ENCODE measurements around the gene PPP2R5E.

- TF ChIP-seq, protein P1, sequence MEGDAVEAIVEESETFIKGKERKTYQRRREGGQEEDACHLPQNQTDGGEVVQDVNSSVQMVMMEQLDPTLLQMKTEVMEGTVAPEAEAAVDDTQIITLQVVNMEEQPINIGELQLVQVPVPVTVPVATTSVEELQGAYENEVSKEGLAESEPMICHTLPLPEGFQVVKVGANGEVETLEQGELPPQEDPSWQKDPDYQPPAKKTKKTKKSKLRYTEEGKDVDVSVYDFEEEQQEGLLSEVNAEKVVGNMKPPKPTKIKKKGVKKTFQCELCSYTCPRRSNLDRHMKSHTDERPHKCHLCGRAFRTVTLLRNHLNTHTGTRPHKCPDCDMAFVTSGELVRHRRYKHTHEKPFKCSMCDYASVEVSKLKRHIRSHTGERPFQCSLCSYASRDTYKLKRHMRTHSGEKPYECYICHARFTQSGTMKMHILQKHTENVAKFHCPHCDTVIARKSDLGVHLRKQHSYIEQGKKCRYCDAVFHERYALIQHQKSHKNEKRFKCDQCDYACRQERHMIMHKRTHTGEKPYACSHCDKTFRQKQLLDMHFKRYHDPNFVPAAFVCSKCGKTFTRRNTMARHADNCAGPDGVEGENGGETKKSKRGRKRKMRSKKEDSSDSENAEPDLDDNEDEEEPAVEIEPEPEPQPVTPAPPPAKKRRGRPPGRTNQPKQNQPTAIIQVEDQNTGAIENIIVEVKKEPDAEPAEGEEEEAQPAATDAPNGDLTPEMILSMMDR (IDR thresholded peaks at IDR 0.05 in 2 of 3, conservative IDR thresholded peaks at IDR 0.05 in 1 of 3; ENCODE audit: borderline replicate concordance in 1 of 3, insufficient read depth in 1 of 3, low read depth in 2 of 3, low read length in 2 of 3), result no peak
- TF ChIP-seq EGR1 (IDR thresholded peaks at IDR 0.05; ENCODE audit: low read depth) (no peak), SIN3A (IDR thresholded peaks at IDR 0.05; ENCODE audit: low read depth) (no peak), EZH2 (IDR thresholded peaks at IDR 0.05) (no peak), POLR2A (IDR thresholded peaks at IDR 0.05; ENCODE audit: borderline replicate concordance, extremely low read depth, insufficient read depth, insufficient read length) (no peak), SP1 (IDR thresholded peaks at IDR 0.05; ENCODE audit: low read depth) (no peak), CBX3 (IDR thresholded peaks at IDR 0.05; ENCODE audit: low read depth) (no peak), POLR2AphosphoS5 (IDR thresholded peaks at IDR 0.05; ENCODE audit: low read depth, low read length) (no peak), EZH2phosphoT487 (IDR thresholded peaks at IDR 0.05; ENCODE audit: borderline replicate concordance) (no peak), RAD21 (IDR thresholded peaks at IDR 0.05; ENCODE audit: low read depth) (no peak)
- TF ChIP-seq, protein P2, sequence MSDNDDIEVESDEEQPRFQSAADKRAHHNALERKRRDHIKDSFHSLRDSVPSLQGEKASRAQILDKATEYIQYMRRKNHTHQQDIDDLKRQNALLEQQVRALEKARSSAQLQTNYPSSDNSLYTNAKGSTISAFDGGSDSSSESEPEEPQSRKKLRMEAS (IDR thresholded peaks at IDR 0.05), result no peak
Measured at GRCh38 chr14:63486738-63487137, 56.4 kb downstream of the PPP2R5E start.
